Measurements from ENCODE around the gene STPG4.
"Not testable (repeated sequence)": the region's sequence is repeated elsewhere in the genome, so short reads cannot be mapped to it uniquely, and the experiment has no call there.

The STPG4 gene

GRCh38 chr2:47169784-47170183 is 14.7 kb upstream of the STPG4 start:
- H3K27ac ChIP-seq = no peak overlapping the region; the same call in 1 of the 2 replicates
- no peak overlapping the region for H3K4me3 ChIP-seq
- H3K9me3 ChIP-seq (ENCODE audit: low read depth, low read length) = no peaks in the 10 kb centered on the region
- no peak for DNase-seq (ENCODE audit: low read depth, low spot score)
- peaks cover 91% of the 10 kb centered on the region for H3K36me3 ChIP-seq (ENCODE audit: insufficient read depth, low read length)
- no peak overlapping the region for H3K9ac ChIP-seq (ENCODE audit: insufficient read length)
- TF ChIP-seq EZH2 (IDR thresholded peaks at IDR 0.05) (no peak), FOXP2 (optimal IDR thresholded peaks at IDR 0.05; ENCODE audit: control extremely low read depth, extremely low read length, insufficient read depth) (no peak), POLR2AphosphoS5 (IDR thresholded peaks at IDR 0.05; ENCODE audit: borderline replicate concordance, low read depth, low read length) (no peak)

GRCh38 chr2:47168895-47169294 is 13.8 kb upstream of the STPG4 start:
- H3K9ac ChIP-seq (ENCODE audit: insufficient read length); H3K4me3 ChIP-seq; H3K9me3 ChIP-seq (ENCODE audit: low read depth, low read length); DNase-seq (ENCODE audit: low read depth, low spot score); H3K27ac ChIP-seq: not testable (repeated sequence)
- peaks cover 92% of the 10 kb centered on the region for H3K36me3 ChIP-seq (ENCODE audit: insufficient read depth, low read length)

- H3K9ac ChIP-seq (ENCODE audit: insufficient read length) = no peak overlapping the region
- peaks cover 93% of the 10 kb centered on the region for H3K36me3 ChIP-seq (ENCODE audit: insufficient read depth, low read length)
- TF ChIP-seq POLR2AphosphoS5 (IDR thresholded peaks at IDR 0.05; ENCODE audit: borderline replicate concordance, low read depth, low read length) (no peak), FOXP2 (optimal IDR thresholded peaks at IDR 0.05; ENCODE audit: control extremely low read depth, extremely low read length, insufficient read depth) (no peak), EZH2 (IDR thresholded peaks at IDR 0.05) (no peak)
- H3K27ac ChIP-seq = no peak overlapping the region
- H3K9me3 ChIP-seq (ENCODE audit: low read depth, low read length) = no peaks in the 10 kb centered on the region
- DNase-seq (ENCODE audit: low read depth, low spot score) = no peak
- no peak overlapping the region for H3K4me3 ChIP-seq
Measured at GRCh38 chr2:47167149-47167548, 12.0 kb upstream of the STPG4 start.

- no peak overlapping the region for H3K27ac ChIP-seq
- no peak for DNase-seq (ENCODE audit: low read depth, low spot score)
- TF ChIP-seq FOXP2 (optimal IDR thresholded peaks at IDR 0.05; ENCODE audit: control extremely low read depth, extremely low read length, insufficient read depth) (no peak), POLR2AphosphoS5 (IDR thresholded peaks at IDR 0.05; ENCODE audit: borderline replicate concordance, low read depth, low read length) (no peak), EZH2 (IDR thresholded peaks at IDR 0.05) (no peak)
Measured at GRCh38 chr2:47165001-47165555, 10.0 kb upstream of the STPG4 start.

GRCh38 chr2:47162780-47163179 is 7.7 kb upstream of the STPG4 start:
- TF ChIP-seq FOXP2 (optimal IDR thresholded peaks at IDR 0.05; ENCODE audit: control extremely low read depth, extremely low read length, insufficient read depth) (no peak), POLR2AphosphoS5 (IDR thresholded peaks at IDR 0.05; ENCODE audit: borderline replicate concordance, low read depth, low read length) (no peak), EZH2 (IDR thresholded peaks at IDR 0.05) (no peak)
- no peak overlapping the region for H3K9ac ChIP-seq (ENCODE audit: insufficient read length)
- no peak for DNase-seq (ENCODE audit: low read depth, low spot score)
- H3K9me3 ChIP-seq (ENCODE audit: low read depth, low read length) = no peaks in the 10 kb centered on the region
- peaks cover 93% of the 10 kb centered on the region for H3K36me3 ChIP-seq (ENCODE audit: insufficient read depth, low read length)
- no peak overlapping the region for H3K27ac ChIP-seq
- no peak overlapping the region for H3K4me3 ChIP-seq

More at GRCh38 chr2:47165001-47165555, 10.0 kb upstream of the STPG4 start:
- Histone ChIP-seq H3K9me3 (ENCODE audit: low read depth, low read length) (no peaks in the 10 kb centered on the region), H3K9ac (ENCODE audit: insufficient read length) (no peak overlapping the region), H3K36me3 (ENCODE audit: insufficient read depth, low read length) (peaks cover 94% of the 10 kb centered on the region), H3K4me3 (no peak overlapping the region)

- no peak overlapping the region for H3K4me3 ChIP-seq
- no peak for DNase-seq (ENCODE audit: low read depth, low spot score)
- peaks cover 96% of the 10 kb centered on the region for H3K36me3 ChIP-seq (ENCODE audit: insufficient read depth, low read length)
- no peak overlapping the region for H3K9ac ChIP-seq (ENCODE audit: insufficient read length)
- TF ChIP-seq FOXP2 (optimal IDR thresholded peaks at IDR 0.05; ENCODE audit: control extremely low read depth, extremely low read length, insufficient read depth) (no peak), EZH2 (IDR thresholded peaks at IDR 0.05) (no peak), POLR2AphosphoS5 (IDR thresholded peaks at IDR 0.05; ENCODE audit: borderline replicate concordance, low read depth, low read length) (no peak)
- no peaks in the 10 kb centered on the region for H3K9me3 ChIP-seq (ENCODE audit: low read depth, low read length)
- no peak overlapping the region for H3K27ac ChIP-seq
Measured at GRCh38 chr2:47161475-47161874, 6.4 kb upstream of the STPG4 start.

GRCh38 chr2:47160660-47161059 is 5.6 kb upstream of the STPG4 start:
- no peak for DNase-seq (ENCODE audit: low read depth, low spot score)
- no peak overlapping the region for H3K27ac ChIP-seq
- peaks cover 95% of the 10 kb centered on the region for H3K36me3 ChIP-seq (ENCODE audit: insufficient read depth, low read length)
- no peak overlapping the region for H3K9ac ChIP-seq (ENCODE audit: insufficient read length)
- no peaks in the 10 kb centered on the region for H3K9me3 ChIP-seq (ENCODE audit: low read depth, low read length)
- TF ChIP-seq POLR2AphosphoS5 (IDR thresholded peaks at IDR 0.05; ENCODE audit: borderline replicate concordance, low read depth, low read length) (no peak), FOXP2 (optimal IDR thresholded peaks at IDR 0.05; ENCODE audit: control extremely low read depth, extremely low read length, insufficient read depth) (no peak), EZH2 (IDR thresholded peaks at IDR 0.05) (no peak)
- H3K4me3 ChIP-seq = no peak overlapping the region

- peaks cover 90% of the 10 kb centered on the region for H3K36me3 ChIP-seq (ENCODE audit: insufficient read depth, low read length)
- H3K27ac ChIP-seq = no peak overlapping the region
- H3K9me3 ChIP-seq (ENCODE audit: low read depth, low read length) = no peaks in the 10 kb centered on the region
- TF ChIP-seq EZH2 (IDR thresholded peaks at IDR 0.05) (no peak), POLR2AphosphoS5 (IDR thresholded peaks at IDR 0.05; ENCODE audit: borderline replicate concordance, low read depth, low read length) (no peak), FOXP2 (optimal IDR thresholded peaks at IDR 0.05; ENCODE audit: control extremely low read depth, extremely low read length, insufficient read depth) (no peak)
- H3K4me3 ChIP-seq = no peak overlapping the region
- no peak overlapping the region for H3K9ac ChIP-seq (ENCODE audit: insufficient read length)
- no peak for DNase-seq (ENCODE audit: low read depth, low spot score)
Measured at GRCh38 chr2:47160211-47160610, 5.1 kb upstream of the STPG4 start.

GRCh38 chr2:47159627-47160026 is 4.5 kb upstream of the STPG4 start:
- DNase-seq (ENCODE audit: low read depth, low spot score) = no peak
- Histone ChIP-seq H3K27ac (no peak overlapping the region), H3K36me3 (ENCODE audit: insufficient read depth, low read length) (peaks cover 84% of the 10 kb centered on the region), H3K9me3 (ENCODE audit: low read depth, low read length) (no peaks in the 10 kb centered on the region), H3K9ac (ENCODE audit: insufficient read length) (no peak overlapping the region), H3K4me3 (no peak overlapping the region)
- TF ChIP-seq FOXP2 (optimal IDR thresholded peaks at IDR 0.05; ENCODE audit: control extremely low read depth, extremely low read length, insufficient read depth) = no peak
- no peak for TF ChIP-seq POLR2AphosphoS5 (IDR thresholded peaks at IDR 0.05; ENCODE audit: borderline replicate concordance, low read depth, low read length)
- no peak for TF ChIP-seq EZH2 (IDR thresholded peaks at IDR 0.05)

Measured in SK-N-MC (cell line).